Transverse colon (tissue), 4 donors: ENCODE data around the gene CELSR1. TPM values are rescaled to one million over a fixed set of nuclear protein-coding genes. Genes with fewer than 3 reads are reported as not detected.

ENCODE experiments used
- DNase-seq: peaks from one replicate; pipeline ENCODE4 v3.0.0-alpha.2; 2019
- H3K27ac ChIP-seq, 4 donors: fragments of 200-600 bp; sonication (generic); 2 replicates each; pipeline ENCODE4 v1.5.1; 2016 to 2018; ENCODE audit warnings: inconsistent platforms in 4 of 4
- H3K27me3 ChIP-seq: fragments of 200-600 bp; sonication (generic); 2 replicates; pipeline ENCODE4 v1.5.1; 2017; ENCODE audit warnings: inconsistent platforms
- H3K36me3 ChIP-seq, 4 donors: fragments of 200-600 bp; sonication (generic); 2 replicates each; pipeline ENCODE4 v1.5.1; 2017 to 2019; ENCODE audit warnings: inconsistent platforms in 4 of 4
- H3K4me1 ChIP-seq, 4 donors: fragments of 200-600 bp; sonication (generic); 2 replicates each; pipeline ENCODE4 v1.5.1; 2017 to 2020; ENCODE audit warnings: inconsistent platforms in 4 of 4
- H3K4me3 ChIP-seq, 4 donors: fragments of 200-600 bp; sonication (generic); 1 replicate in 1 of 4; 2 replicates in 3 of 4; pipeline versions ENCODE4 v1.5.1 to v1.6.1; 2017 to 2019; ENCODE audit warnings: inconsistent platforms in 4 of 4
- H3K9me3 ChIP-seq, 2 donors: fragments of 200-600 bp; sonication (generic); 2 replicates each; pipeline ENCODE4 v1.5.1; 2017 to 2019; ENCODE audit warnings: inconsistent platforms in 2 of 2
- EP300 ChIP-seq: sonication (generic); formaldehyde crosslinking; IDR thresholded peaks from one replicate; pipeline ENCODE4 v1.6.1; 2017; ENCODE audit warnings: antibody characterized with exemption, low read depth
- POLR2A ChIP-seq: fragments of 450-650 bp; IDR thresholded peaks from one replicate; pipeline ENCODE4 v1.6.1; 2016; ENCODE audit warnings: antibody characterized with exemption, mild to moderate bottlenecking, moderate library complexity
- POLR2AphosphoS5 ChIP-seq, 3 donors: sonication (generic); formaldehyde crosslinking; IDR thresholded peaks; one replicate each; pipeline ENCODE4 v1.6.1; 2016; ENCODE audit warnings: antibody characterized with exemption in 3 of 3
- WGBS, 2 donors: methylation state at CpG; one replicate each; pipeline ENCODE4 v1.1.5; 2018; ENCODE audit warnings: low coverage in 1 of 2; 5-methylcytosine and 5-hydroxymethylcytosine counted together
- in situ Hi-C, 4 donors: fragments of 200-750 bp; cut with MboI; loops; one replicate each; pipeline versions ENCODE4 v1.15.0 to v1.15.1; 2017; ENCODE audit warnings: low sequenced_read_pairs in 3 of 4, low pct_ligation_motif_present in 1 of 4, low pct_unique_long_range_greater_than_20kb in 1 of 4
- intact Hi-C: fragments of 100-400 bp; cut with DNase I; formaldehyde crosslinking; loops from one replicate; pipeline ENCODE4 v1.15.1; 2023; ENCODE audit warnings: low total_unique reads
- total RNA-seq, 4 donors: library from RNA; depleted of rRNA; stranded (reverse); fragments of >200 nt; gene quantifications; one replicate each; pipeline ENCODE4 v1.1.0, GENCODE V29; 2016
- TF ChIP-seq, protein P1 (sequence below), 5 experiments: fragments of 200-600 bp in 3 of 5; fragments of 450-650 bp in 2 of 5; sonication (generic) in 3 of 5; IDR thresholded peaks; 1 replicate in 2 of 5; 2 replicates in 3 of 5; pipeline ENCODE4 v1.5.1; 2016 to 2017; ENCODE audit warnings: antibody characterized with exemption in 5 of 5, inconsistent platforms in 3 of 5, mild to moderate bottlenecking in 2 of 5, moderate library complexity in 1 of 5

The CELSR1 gene
- total RNA-seq, 4 donors from 2014 or later: 0.96 to 2.5 (median 1.4) TPM

DNA sequence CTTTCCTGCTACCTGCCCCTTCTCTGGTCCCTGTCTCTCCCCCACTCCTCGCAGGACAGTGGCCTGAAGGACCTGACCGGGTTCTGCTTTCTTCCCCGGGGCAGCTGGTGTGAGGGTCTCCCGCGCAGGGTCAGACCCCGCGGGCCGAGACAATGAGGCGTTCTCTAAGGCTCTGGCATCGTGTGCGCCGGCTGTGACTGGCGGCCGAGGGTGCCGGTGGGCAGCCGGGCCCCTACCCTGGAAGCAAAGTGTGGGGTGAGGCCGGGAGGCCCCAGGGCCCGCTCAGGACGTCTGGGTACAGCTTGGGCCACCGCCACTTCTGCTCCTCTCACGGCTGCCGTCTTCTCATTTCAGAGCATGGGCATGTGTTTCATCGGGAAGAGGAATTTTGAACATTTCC, 185.7 kb downstream of the CELSR1 start:
- H3K27me3 ChIP-seq: no peaks in the 10 kb centered on the region
- TF ChIP-seq POLR2AphosphoS5 (IDR thresholded peaks at IDR 0.05) (no peak), POLR2A (no peak), EP300 (no peak)
- TF ChIP-seq, protein P1, sequence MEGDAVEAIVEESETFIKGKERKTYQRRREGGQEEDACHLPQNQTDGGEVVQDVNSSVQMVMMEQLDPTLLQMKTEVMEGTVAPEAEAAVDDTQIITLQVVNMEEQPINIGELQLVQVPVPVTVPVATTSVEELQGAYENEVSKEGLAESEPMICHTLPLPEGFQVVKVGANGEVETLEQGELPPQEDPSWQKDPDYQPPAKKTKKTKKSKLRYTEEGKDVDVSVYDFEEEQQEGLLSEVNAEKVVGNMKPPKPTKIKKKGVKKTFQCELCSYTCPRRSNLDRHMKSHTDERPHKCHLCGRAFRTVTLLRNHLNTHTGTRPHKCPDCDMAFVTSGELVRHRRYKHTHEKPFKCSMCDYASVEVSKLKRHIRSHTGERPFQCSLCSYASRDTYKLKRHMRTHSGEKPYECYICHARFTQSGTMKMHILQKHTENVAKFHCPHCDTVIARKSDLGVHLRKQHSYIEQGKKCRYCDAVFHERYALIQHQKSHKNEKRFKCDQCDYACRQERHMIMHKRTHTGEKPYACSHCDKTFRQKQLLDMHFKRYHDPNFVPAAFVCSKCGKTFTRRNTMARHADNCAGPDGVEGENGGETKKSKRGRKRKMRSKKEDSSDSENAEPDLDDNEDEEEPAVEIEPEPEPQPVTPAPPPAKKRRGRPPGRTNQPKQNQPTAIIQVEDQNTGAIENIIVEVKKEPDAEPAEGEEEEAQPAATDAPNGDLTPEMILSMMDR (IDR thresholded peaks at IDR 0.05): no peak
- no peak overlapping the region for H3K4me3 ChIP-seq
- H3K27ac ChIP-seq: no peak overlapping the region
- intact Hi-C loops: loop anchor here (1.0 kb wide), 1 partner anchor 217 kb away; no protein-coding TSS in a partner anchor
- no peaks in the 10 kb centered on the region for H3K9me3 ChIP-seq
- in situ Hi-C loops: loop anchor here in 1 of 4 donors (10.0 kb wide), 1 partner anchor 193 kb away; no protein-coding TSS in a partner anchor
- 96% methylated on average over 23 of the region's 23 CpGs; no CpG with 5 or more reads in 1 of the 2 donors for whole genome bisulfite sequencing, 2 donors
- H3K36me3 ChIP-seq: peaks cover 0 to 62% (median 29%) of the 10 kb centered on the region in 4 donors
- no peak for DNase-seq
- no peaks in the 10 kb centered on the region for H3K4me1 ChIP-seq

DNA sequence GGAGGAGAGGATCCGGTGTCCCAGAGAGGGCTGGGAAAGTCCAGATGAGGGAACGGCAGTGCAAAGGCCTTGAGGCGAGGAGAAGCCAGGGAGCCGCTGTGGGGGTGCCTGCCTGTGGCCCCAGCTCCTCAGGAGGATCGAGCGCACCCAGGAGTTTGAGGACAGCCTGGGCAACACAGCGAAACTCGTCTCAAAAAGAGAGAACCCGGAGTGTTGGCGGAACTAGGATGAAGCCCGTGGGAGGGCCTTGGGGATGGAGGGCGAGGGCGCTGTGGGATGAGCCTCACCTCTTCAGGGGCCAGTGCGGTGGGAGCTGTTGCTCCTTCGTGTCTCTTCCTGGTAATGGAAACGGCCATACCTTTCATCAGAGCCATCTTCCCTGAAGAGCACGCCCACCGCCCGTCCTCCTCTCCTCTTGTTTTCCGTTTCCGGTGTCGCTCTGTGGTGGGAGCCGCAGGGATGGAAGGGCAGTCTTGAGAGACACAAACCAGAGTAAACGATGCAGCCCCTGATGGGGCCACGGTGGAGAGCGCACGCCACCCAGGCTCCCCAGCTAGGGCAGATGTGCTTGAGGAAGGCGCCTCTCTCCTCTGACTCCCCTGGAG, 186.2 kb downstream of the CELSR1 start:
- peaks cover 0 to 66% (median 32%) of the 10 kb centered on the region in 4 donors for H3K36me3 ChIP-seq
- H3K27me3 ChIP-seq: no peaks in the 10 kb centered on the region
- no peak overlapping the region for H3K27ac ChIP-seq
- intact Hi-C loops (loop anchor here (1.0 kb wide), 1 partner anchor 217 kb away; no protein-coding TSS in a partner anchor), in situ Hi-C loops (loop anchor here in 1 of 4 donors (10.0 kb wide), 1 partner anchor 194 kb away; no protein-coding TSS in a partner anchor)
- H3K4me1 ChIP-seq: no peaks in the 10 kb centered on the region
- TF ChIP-seq, protein P1 (IDR thresholded peaks at IDR 0.05): no peak
- TF ChIP-seq POLR2A (no peak), EP300 (no peak), POLR2AphosphoS5 (IDR thresholded peaks at IDR 0.05) (no peak)
- H3K4me3 ChIP-seq: no peak overlapping the region
- no peak for DNase-seq
- 92 to 95% methylated on average over 10 to 28 of the region's 28 CpGs for WGBS, 2 donors
- no peaks in the 10 kb centered on the region for H3K9me3 ChIP-seq

DNA sequence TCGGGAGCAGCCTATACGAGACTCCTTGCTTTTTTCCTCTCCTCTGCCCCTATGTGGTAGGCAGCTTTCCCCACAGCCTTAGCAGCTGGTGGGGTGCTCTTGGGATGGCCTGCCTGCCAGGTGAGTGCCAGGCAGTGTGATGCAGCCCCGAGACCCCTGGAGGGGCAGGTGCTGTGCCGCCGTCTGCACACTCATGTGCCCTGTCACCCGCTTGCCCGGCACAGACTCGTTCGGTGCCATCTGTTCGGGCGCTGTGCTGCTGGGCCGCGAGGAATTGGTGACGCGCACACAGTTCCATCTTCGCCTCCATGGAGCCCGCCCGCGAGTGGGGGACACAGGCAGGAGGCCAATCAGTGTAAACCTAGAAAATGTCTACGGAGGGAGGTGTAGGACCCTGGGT, 186.8 kb downstream of the CELSR1 start:
- Histone ChIP-seq H3K36me3 (peaks cover 0 to 71% (median 35%) of the 10 kb centered on the region in 4 donors), H3K27ac (no peak overlapping the region), H3K27me3 (no peaks in the 10 kb centered on the region), H3K9me3 (no peaks in the 10 kb centered on the region), H3K4me3 (no peak overlapping the region), H3K4me1 (no peaks in the 10 kb centered on the region)
- intact Hi-C loops: loop anchor here (1.0 kb wide), 1 partner anchor 216 kb away; no protein-coding TSS in a partner anchor
- WGBS, 2 donors: 96 to 100% methylated on average over 5 to 20 of the region's 20 CpGs
- TF ChIP-seq EP300 (no peak), POLR2AphosphoS5 (IDR thresholded peaks at IDR 0.05) (no peak), POLR2A (no peak)
- TF ChIP-seq, protein P1 (IDR thresholded peaks at IDR 0.05): no peak
- in situ Hi-C loops: loop anchor here in 1 of 4 donors (10.0 kb wide), 1 partner anchor 194 kb away; no protein-coding TSS in a partner anchor
- DNase-seq: no peak

DNA sequence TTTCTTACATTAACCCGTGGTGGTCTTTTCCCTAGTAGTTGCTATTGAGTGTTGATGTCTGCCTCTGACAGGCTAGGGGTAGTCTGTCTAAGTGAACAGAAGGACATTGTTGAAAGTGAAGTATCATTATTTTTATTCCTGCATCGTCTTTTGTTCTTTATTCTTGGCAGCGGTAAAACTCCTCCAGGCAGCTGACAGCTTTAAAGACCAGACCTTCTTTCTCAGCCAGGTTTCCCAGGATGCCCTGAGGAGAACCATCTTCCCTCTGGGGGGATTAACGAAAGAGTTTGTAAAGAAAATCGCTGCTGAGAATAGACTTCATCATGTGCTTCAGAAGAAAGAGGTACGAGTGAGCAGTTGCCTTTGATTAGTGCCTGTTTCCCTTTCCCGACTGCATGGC, 187.3 kb downstream of the CELSR1 start:
- no peak for TF ChIP-seq EP300
- TF ChIP-seq, protein P1 (IDR thresholded peaks at IDR 0.05): no peak
- TF ChIP-seq POLR2A: no peak
- TF ChIP-seq POLR2AphosphoS5 (IDR thresholded peaks at IDR 0.05): no peak
- 60 to 75% methylated on average over 2 to 7 of the region's 7 CpGs for WGBS, 2 donors
- H3K27me3 ChIP-seq: no peaks in the 10 kb centered on the region
- DNase-seq: no peak
- H3K27ac ChIP-seq: no peak overlapping the region
- in situ Hi-C loops (loop anchor here in 1 of 4 donors (10.0 kb wide), 1 partner anchor 195 kb away; no protein-coding TSS in a partner anchor), intact Hi-C loops (no loop called here)
- H3K4me3 ChIP-seq: no peak overlapping the region
- no peaks in the 10 kb centered on the region for H3K4me1 ChIP-seq
- peaks cover 0 to 77% (median 38%) of the 10 kb centered on the region in 4 donors for H3K36me3 ChIP-seq
- H3K9me3 ChIP-seq: no peaks in the 10 kb centered on the region
